GM23338 (cell line): ENCODE results near the gene DTD1. TPM values are rescaled to one million over a fixed set of nuclear protein-coding genes. Genes with fewer than 3 reads are reported as not detected.

Experiments
- ATAC-seq: fragments of 200-7000 bp; cut with Tn5 transposase; 3 replicates; pipeline ENCODE4 v1.9.1; 2020
- DNase-seq: peaks from one replicate; pipeline ENCODE4 v3.0.0-alpha.2; 2015; ENCODE audit warnings: low spot score
- H2AFZ ChIP-seq: fragments of 200-600 bp; sonication (generic); 2 replicates; pipeline ENCODE4 v1.8.0; 2016; ENCODE audit warnings: antibody characterized with exemption, mild to moderate bottlenecking, moderate library complexity
- H3F3A ChIP-seq: fragments of 200-600 bp; sonication (generic); replicated peaks from 2 replicates; pipeline ENCODE4 v1.8.0; 2017; ENCODE audit warnings: antibody characterized with exemption, mixed run types, low read depth
- H3K27ac ChIP-seq: fragments of 200-600 bp; sonication (generic); 2 replicates; pipeline ENCODE4 v1.6.1; 2016; ENCODE audit warnings: low read depth
- H3K27me3 ChIP-seq: fragments of 200-600 bp; sonication (generic); 2 replicates; pipeline ENCODE4 v1.8.0; 2016; ENCODE audit warnings: mild to moderate bottlenecking, mixed run types, moderate library complexity; ENCODE audit not compliant: insufficient read depth
- H3K36me3 ChIP-seq: fragments of 200-600 bp; sonication (generic); 2 replicates; pipeline ENCODE4 v1.8.0; 2016; ENCODE audit warnings: mild to moderate bottlenecking; ENCODE audit not compliant: insufficient read depth
- H3K4me1 ChIP-seq: fragments of 200-600 bp; sonication (generic); 2 replicates; pipeline ENCODE4 v1.8.0; 2016; ENCODE audit warnings: mild to moderate bottlenecking, moderate library complexity; ENCODE audit not compliant: insufficient read depth
- H3K4me2 ChIP-seq: fragments of 200-600 bp; sonication (generic); 2 replicates; pipeline ENCODE4 v1.7.1; 2017; ENCODE audit warnings: mixed run types
- H3K4me3 ChIP-seq: fragments of 200-600 bp; sonication (generic); 2 replicates; pipeline ENCODE4 v1.6.1; 2016; ENCODE audit warnings: mixed run types
- H3K79me2 ChIP-seq: fragments of 200-600 bp; sonication (generic); replicated peaks from 2 replicates; pipeline ENCODE4 v1.8.0; 2017; ENCODE audit warnings: mild to moderate bottlenecking; ENCODE audit not compliant: insufficient read depth
- H3K9me2 ChIP-seq: fragments of 200-600 bp; sonication (generic); 2 replicates; pipeline ENCODE4 v1.8.0; 2017; ENCODE audit not compliant: insufficient read depth
- H4K20me1 ChIP-seq: fragments of 200-600 bp; sonication (generic); replicated peaks from 2 replicates; pipeline ENCODE4 v1.8.0; 2017; ENCODE audit warnings: mild to moderate bottlenecking; ENCODE audit not compliant: insufficient read depth
- H3K27ac Mint-ChIP-seq: 2 replicates; pipeline ENCODE4 v1.8.0; 2020; ENCODE audit warnings: inconsistent platforms, mild to moderate bottlenecking, moderate library complexity, mixed read lengths
- H3K27me3 Mint-ChIP-seq: 3 replicates; pipeline ENCODE4 v1.8.0; 2022; ENCODE audit warnings: low read depth, mild to moderate bottlenecking, moderate library complexity, mixed read lengths, inconsistent platforms; ENCODE audit not compliant: insufficient read depth, poor library complexity
- H3K36me3 Mint-ChIP-seq: 3 replicates; pipeline ENCODE4 v1.8.0; 2021; ENCODE audit warnings: low read depth, mild to moderate bottlenecking, inconsistent platforms, moderate library complexity, mixed read lengths
- H3K4me1 Mint-ChIP-seq: 3 replicates; pipeline ENCODE4 v1.8.0; 2020; ENCODE audit warnings: mild to moderate bottlenecking, inconsistent platforms, mixed read lengths
- H3K4me3 Mint-ChIP-seq: 3 replicates; pipeline ENCODE4 v1.8.0; 2021; ENCODE audit warnings: moderate library complexity, mild to moderate bottlenecking, inconsistent platforms, mixed read lengths
- H3K9me3 Mint-ChIP-seq: 3 replicates; pipeline ENCODE4 v1.8.0; 2020; ENCODE audit warnings: moderate library complexity, mild to moderate bottlenecking, inconsistent platforms, mixed read lengths
- CREB1 ChIP-seq: fragments of 250-450 bp; sonication (Bioruptor Pico); IDR thresholded peaks from 2 replicates; pipeline ENCODE4 v1.5.0; 2020; ENCODE audit warnings: low read depth, mild to moderate bottlenecking, moderate library complexity
- CTCF ChIP-seq, 2 experiments: fragments of 200-600 bp in 1 of 2; sonication (generic) in 1 of 2; conservative IDR thresholded peaks; 2 replicates each; pipeline versions ENCODE4 v1.5.1 to v1.6.1; 2016 to 2017; ENCODE audit warnings: antibody characterized with exemption in 2 of 2, low read depth in 2 of 2, mild to moderate bottlenecking in 2 of 2, moderate library complexity in 1 of 2
- ETS1 ChIP-seq: IDR thresholded peaks from 2 replicates; pipeline ENCODE4 v1.6.1; 2016; ENCODE audit warnings: antibody characterized with exemption
- EZH2 ChIP-seq: fragments of 200-600 bp; sonication (generic); IDR thresholded peaks from one replicate; pipeline ENCODE4 v1.8.0; 2017; ENCODE audit warnings: antibody characterized with exemption, mild to moderate bottlenecking, low read depth; ENCODE audit not compliant: unreplicated experiment
- EZH2phosphoT487 ChIP-seq: fragments of 200-600 bp; sonication (generic); IDR thresholded peaks from one replicate; pipeline ENCODE4 v1.8.1; 2018; ENCODE audit warnings: antibody characterized with exemption; ENCODE audit not compliant: unreplicated experiment
- JUNB ChIP-seq: IDR thresholded peaks from one replicate; pipeline ENCODE4 v1.6.1; 2016; ENCODE audit warnings: antibody characterized with exemption; ENCODE audit not compliant: unreplicated experiment
- NANOG ChIP-seq: IDR thresholded peaks from 2 replicates; pipeline ENCODE4 v1.6.1; 2016; ENCODE audit warnings: antibody characterized with exemption, borderline replicate concordance
- POLR2AphosphoS5 ChIP-seq: IDR thresholded peaks from 2 replicates; pipeline ENCODE4 v1.6.1; 2016; ENCODE audit warnings: antibody characterized with exemption, low read depth
- REST ChIP-seq: IDR thresholded peaks from one replicate; pipeline ENCODE4 v1.6.1; 2018; ENCODE audit warnings: antibody characterized with exemption; ENCODE audit not compliant: unreplicated experiment
- STAT1 ChIP-seq: IDR thresholded peaks from one replicate; pipeline ENCODE4 v1.6.1; 2016; ENCODE audit warnings: antibody characterized with exemption; ENCODE audit not compliant: unreplicated experiment
- ZNF114 ChIP-seq: fragments of 250-450 bp; sonication (Bioruptor Pico); IDR thresholded peaks from 2 replicates; pipeline ENCODE4 v1.5.0; 2020; ENCODE audit warnings: mild to moderate bottlenecking, moderate library complexity
- ZNF331 ChIP-seq: fragments of 250-450 bp; sonication (Bioruptor Pico); IDR thresholded peaks from 2 replicates; pipeline ENCODE4 v1.5.0; 2020; ENCODE audit warnings: low read depth, mild to moderate bottlenecking, moderate library complexity
- ZNF462 ChIP-seq: fragments of 250-450 bp; sonication (Bioruptor Pico); IDR thresholded peaks from 2 replicates; pipeline ENCODE4 v1.5.0; 2020; ENCODE audit warnings: mild to moderate bottlenecking, moderate library complexity
- polyA plus RNA-seq: library from polyadenylated mRNA; unstranded; fragments of >200 nt; fragmentation: Nextera tagmentation; extraction: Ambion mirVana; gene quantifications from 2 replicates; pipeline ENCODE4 v1.2.1, GENCODE V29; 2016
- total RNA-seq: library from RNA; depleted of rRNA; stranded (reverse); fragments of >200 nt; shearing (Covaris generic); gene quantifications from 2 replicates; pipeline ENCODE4 v1.2.3, GENCODE V29; 2014

DTD1 gene
- total and polyA plus RNA-seq, 2 experiments from 2014 or later: 69.8 to 74.0 TPM

GRCh38 chr20:18794428-18794787, 206.6 kb downstream of the DTD1 start:
- Histone ChIP-seq H2AFZ (peak overlapping the region; percentile 90), H3K79me2 (no peaks in the 10 kb centered on the region), H3K4me1 (peaks cover 4% of the 10 kb centered on the region; the same call in 1 of the 2 replicates), H3K27ac (no peak overlapping the region), H3K4me3 (peak overlapping the region; percentile 71), H3K36me3 (no peaks in the 10 kb centered on the region), H4K20me1 (no peaks in the 10 kb centered on the region), H3K9me2 (0 out of 2 replicates have a peak, but pooled peaks cover 16% of the 10 kb centered on the region), H3K27me3 (0 out of 2 replicates have a peak, but pooled peaks cover 8% of the 10 kb centered on the region), H3F3A (no peaks in the 10 kb centered on the region), H3K4me2 (peak overlapping the region; percentile 93)
- DNase-seq: no peak
- H3K27ac Mint-ChIP-seq: peak overlapping the region; percentile 89; the same call in 1 of the 2 replicates
- no peaks in the 10 kb centered on the region; the same call in 2 of the 3 replicates for H3K9me3 Mint-ChIP-seq
- no peaks in the 10 kb centered on the region for H3K36me3 Mint-ChIP-seq
- TF ChIP-seq REST (no peak), ZNF462 (CRISPR knock-in tag) (no peak), EZH2 (no peak), ZNF331 (CRISPR knock-in tag) (no peak), CREB1 (CRISPR knock-in tag) (no peak), NANOG (no peak), CTCF (conservative IDR thresholded peaks at IDR 0.05; ENCODE audit: low read depth in 2 of 2) (no peak), POLR2AphosphoS5 (no peak), ETS1 (no peak), EZH2phosphoT487 (no peak), ZNF114 (no peak), STAT1 (no peak), JUNB (no peak)
- no peak for ATAC-seq
- peak overlapping the region; percentile 96 for H3K4me3 Mint-ChIP-seq
- peaks cover 4% of the 10 kb centered on the region; the same call in 2 of the 3 replicates for H3K4me1 Mint-ChIP-seq
- H3K27me3 Mint-ChIP-seq: peaks cover 10% of the 10 kb centered on the region
